DND-41 (cell line): ENCODE data around the gene SBNO1.

Experiments used
- EZH2 ChIP-seq: IDR thresholded peaks from 3 replicates; pipeline ENCODE4 v1.6.1; 2012; ENCODE audit warnings: borderline replicate concordance, low read depth, mild to moderate bottlenecking, moderate library complexity, low read length, inconsistent platforms; ENCODE audit not compliant: severe bottlenecking
- TF ChIP-seq, protein P1 (sequence below): IDR thresholded peaks from 2 replicates; pipeline ENCODE4 v1.5.1; 2012; ENCODE audit warnings: borderline replicate concordance, low read length, moderate library complexity, mild to moderate bottlenecking; ENCODE audit not compliant: poor library complexity, severe bottlenecking; ENCODE audit errors: extremely low read depth

GRCh38 chr12:123384318-123384993, 19.8 kb upstream of the SBNO1 start:
- TF ChIP-seq, protein P1, sequence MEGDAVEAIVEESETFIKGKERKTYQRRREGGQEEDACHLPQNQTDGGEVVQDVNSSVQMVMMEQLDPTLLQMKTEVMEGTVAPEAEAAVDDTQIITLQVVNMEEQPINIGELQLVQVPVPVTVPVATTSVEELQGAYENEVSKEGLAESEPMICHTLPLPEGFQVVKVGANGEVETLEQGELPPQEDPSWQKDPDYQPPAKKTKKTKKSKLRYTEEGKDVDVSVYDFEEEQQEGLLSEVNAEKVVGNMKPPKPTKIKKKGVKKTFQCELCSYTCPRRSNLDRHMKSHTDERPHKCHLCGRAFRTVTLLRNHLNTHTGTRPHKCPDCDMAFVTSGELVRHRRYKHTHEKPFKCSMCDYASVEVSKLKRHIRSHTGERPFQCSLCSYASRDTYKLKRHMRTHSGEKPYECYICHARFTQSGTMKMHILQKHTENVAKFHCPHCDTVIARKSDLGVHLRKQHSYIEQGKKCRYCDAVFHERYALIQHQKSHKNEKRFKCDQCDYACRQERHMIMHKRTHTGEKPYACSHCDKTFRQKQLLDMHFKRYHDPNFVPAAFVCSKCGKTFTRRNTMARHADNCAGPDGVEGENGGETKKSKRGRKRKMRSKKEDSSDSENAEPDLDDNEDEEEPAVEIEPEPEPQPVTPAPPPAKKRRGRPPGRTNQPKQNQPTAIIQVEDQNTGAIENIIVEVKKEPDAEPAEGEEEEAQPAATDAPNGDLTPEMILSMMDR = peak; percentile 14
- no peak for TF ChIP-seq EZH2
